ENCODE data around the gene AKAP6. TPM values are rescaled to one million over a fixed set of nuclear protein-coding genes. Genes with fewer than 3 reads are reported as not detected.

Gene AKAP6
- total RNA-seq, 1 donor from 2014 or later, result 158 TPM

GRCh38 chr14:32623300-32624093 is 294.4 kb downstream of the AKAP6 start:
- DNase-seq, result no peak

- DNase-seq, result no peak
Measured at GRCh38 chr14:32625211-32625610, 296.1 kb downstream of the AKAP6 start.

GRCh38 chr14:32627545-32628298 is 298.6 kb downstream of the AKAP6 start:
- no peak for DNase-seq

GRCh38 chr14:32629236-32629635 is 300.1 kb downstream of the AKAP6 start:
- no peak for DNase-seq

DNA sequence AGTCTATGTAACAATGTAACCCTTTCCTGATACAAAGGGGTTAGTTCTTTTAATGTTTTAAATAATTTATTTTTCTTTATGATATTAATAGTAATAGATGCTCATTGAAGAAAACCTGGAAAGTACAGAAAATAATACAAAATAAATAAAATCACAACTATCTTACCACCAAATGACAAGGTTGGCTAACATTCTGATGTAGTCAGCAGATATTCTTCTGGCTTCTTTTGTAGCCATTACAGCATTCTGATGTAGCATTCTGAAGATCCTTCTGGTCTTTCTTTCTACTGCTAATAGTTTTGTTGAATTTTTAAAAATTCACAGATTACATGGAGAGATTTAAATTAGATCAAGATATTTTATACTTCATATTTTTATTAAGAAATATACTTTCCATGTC is 301.6 kb downstream of the AKAP6 start:
- no peak for DNase-seq

- peak; percentile 39 for DNase-seq
Measured at GRCh38 chr14:32633224-32633859, 304.2 kb downstream of the AKAP6 start.

- no peak for DNase-seq
Measured at GRCh38 chr14:32633930-32634329, 304.8 kb downstream of the AKAP6 start.

DNA sequence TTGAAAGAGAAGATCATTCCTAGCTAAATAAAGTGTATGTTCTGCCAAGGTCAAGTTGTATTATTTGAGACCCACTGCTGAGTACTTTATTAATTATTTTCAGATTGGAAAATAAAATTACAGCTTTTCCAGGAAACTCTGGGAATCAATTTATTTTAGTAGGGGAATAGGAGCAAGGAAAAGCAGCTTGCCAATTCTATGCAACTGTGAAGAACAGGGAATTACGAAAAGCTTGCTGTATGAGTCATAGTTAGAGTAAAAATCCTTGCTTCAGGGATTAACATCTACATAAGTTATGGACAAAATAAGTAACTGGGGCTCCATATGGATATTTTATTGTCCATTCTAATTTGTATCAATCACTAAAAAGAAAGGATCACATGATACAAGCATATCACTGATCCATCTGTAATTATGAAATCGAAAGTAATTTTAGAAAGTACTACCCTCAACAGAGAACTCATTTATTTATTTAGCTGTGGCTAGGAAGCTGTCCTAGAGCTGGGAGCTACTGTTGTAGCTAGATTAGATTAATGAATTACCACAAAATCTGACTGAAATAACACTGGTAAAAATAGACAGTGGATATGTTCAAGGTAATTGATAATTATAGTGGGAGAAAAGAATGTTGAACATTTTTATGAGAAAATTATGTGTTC is 306.1 kb downstream of the AKAP6 start:
- no peak for DNase-seq

DNA sequence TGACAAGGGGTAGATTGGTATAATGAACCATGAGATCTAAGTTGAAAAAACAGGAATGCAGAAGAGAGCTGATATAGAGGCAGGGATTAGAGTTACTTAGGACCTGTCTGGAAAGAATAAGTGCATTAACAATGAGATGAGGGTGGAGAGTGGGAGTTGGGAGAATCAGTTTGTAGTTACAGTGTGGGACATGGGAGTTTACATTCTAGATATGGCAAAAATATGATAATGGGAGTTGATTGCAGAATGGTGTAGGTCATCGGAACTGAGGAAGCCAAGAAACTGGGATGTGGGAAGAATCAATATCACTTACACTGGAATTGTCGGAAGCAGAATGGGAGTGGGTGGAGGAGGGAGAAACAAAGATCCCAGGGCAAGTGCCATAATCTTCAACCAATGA is 308.5 kb downstream of the AKAP6 start:
- DNase-seq, result no peak

DNA sequence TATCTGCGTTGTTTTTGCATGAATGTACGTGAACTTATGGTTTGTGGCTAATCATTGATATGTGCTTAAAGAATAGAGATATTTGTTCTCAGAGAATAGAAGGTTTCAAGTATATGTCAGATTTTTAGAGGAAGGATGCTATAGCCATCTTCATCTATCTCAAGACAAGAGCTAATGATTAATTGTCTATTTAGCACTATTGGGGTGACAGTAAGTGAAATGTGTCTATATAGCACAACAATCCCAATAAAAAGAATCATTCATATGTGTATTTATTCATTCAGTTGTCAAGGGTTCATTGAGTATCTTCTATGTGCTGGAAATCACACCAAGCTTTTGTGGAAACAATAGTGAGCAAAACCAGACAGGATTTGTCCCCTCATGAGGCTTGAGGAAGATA is 310.1 kb downstream of the AKAP6 start:
- DNase-seq, result no peak

GRCh38 chr14:32645551-32645950 is 316.5 kb downstream of the AKAP6 start:
- DNase-seq, result no peak

DNA sequence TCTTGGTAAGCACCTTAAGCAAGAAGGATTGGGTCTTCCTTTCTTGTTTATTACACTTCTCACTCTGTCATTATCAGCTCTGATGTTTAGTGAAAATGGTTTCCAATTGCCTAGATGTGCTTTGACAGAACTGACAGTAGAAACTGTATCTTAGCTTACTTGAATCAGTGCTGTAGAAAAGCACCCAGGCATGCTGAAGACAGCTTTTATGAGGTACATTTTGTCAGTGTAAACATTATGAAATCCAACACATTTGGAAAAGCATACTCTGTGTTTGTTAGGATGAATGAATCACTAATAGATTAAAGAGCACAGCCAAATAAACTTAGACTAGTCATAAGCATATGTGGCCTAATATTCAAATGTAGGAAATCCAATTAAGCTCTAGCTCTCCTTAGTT is 319.3 kb downstream of the AKAP6 start:
- DNase-seq, result no peak

DNA sequence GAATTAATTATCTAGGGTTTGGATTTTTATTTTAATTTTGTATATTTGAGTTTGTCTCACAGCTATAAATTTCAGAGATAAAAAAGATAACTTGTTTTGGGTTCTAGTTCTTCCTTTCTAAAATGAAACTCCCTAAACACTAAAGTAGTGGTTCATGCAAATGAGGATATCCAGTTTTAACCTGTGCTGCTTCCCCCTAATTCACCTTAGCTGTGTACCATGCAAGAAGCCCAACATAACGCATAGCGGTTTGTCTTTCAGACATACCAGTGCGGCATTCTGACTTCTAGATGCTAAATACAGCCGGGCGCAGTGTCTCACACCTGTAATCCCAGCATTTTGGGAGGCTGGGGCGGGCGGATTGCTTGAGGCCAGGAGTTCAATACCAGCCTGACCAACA is 320.9 kb downstream of the AKAP6 start:
- no peak for DNase-seq

DNA sequence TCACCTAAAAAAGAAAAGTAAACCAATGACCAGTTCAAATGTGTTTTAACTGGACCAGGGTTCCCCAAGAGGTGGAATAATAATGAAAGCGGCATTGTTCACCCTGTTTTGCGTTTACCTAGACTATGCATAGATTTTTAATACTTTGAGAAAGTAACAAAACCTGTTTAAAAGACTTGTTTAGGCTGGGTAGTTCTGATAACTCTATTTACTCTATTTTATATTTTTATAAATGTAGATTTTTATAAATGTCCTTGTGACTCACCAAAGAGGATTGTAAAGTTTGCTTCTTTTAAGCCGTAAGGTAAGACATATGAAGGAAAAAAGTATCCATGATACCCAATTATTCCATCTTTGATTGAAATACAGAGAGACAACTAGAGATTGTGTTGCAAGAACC is 321.6 kb downstream of the AKAP6 start:
- no peak for DNase-seq

DNA sequence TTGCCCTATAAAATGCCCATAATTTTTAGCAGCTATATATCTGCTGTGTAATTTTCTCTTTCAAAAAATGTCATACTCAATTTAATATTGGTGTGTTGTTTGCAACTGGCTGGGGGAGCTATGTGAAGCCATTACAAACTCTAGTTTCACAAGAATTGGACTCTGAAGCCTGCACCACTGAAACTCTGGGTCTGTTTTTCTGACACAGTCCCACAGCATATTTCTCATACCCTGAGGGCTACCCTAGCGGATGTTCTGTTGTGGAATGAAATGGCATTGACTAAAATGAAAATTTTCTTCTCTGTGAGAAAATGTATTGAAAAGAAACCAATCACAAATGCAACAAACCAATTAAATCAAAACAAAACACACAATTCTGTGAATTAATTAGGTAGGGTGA is 325.0 kb downstream of the AKAP6 start:
- no peak for DNase-seq

DNA sequence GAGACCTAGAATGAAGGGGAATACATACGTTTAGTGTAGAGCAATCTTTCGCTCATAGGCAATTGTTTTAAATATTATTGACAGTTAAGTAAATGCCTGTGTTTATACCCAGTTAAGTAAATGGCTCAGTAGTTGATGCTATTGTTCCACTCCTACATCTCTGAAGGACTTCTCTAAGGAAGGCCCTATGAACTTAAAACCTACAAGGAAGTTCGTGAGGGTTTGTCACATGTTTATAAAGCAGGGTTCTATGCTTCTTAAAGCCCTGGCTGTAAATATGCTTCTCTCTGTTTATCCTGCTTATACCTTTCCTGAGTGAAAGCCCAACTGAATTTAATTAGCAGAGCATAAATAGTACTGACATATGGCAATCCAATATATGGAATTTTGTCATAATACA is 327.5 kb downstream of the AKAP6 start:
- DNase-seq, result no peak

GRCh38 chr14:32657081-32657480 is 328.0 kb downstream of the AKAP6 start:
- peak; percentile 3 for DNase-seq

- DNase-seq, result no peak
Measured at GRCh38 chr14:32661216-32661615, 332.1 kb downstream of the AKAP6 start.

DNA sequence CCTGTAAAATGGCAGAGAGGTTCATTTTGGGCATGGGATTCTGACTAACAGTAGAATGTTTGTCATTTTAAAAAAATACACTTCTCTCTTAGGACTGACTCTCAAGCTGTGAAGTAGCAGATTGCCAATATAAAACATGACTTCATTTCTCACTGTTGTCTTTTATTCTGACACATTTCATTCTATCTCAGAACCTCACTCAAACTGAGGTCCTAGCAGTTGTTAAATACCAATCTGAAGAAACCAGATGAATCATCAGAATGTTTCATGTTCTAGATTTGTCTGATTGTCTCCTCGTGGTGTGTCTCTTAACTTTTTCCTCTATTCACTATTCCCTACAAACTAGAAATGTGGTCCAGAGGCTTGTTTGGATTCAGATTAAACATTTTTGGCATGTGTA is 333.1 kb downstream of the AKAP6 start:
- DNase-seq, result no peak

- no peak for DNase-seq
Measured at GRCh38 chr14:32666308-32666707, 337.2 kb downstream of the AKAP6 start.

DNA sequence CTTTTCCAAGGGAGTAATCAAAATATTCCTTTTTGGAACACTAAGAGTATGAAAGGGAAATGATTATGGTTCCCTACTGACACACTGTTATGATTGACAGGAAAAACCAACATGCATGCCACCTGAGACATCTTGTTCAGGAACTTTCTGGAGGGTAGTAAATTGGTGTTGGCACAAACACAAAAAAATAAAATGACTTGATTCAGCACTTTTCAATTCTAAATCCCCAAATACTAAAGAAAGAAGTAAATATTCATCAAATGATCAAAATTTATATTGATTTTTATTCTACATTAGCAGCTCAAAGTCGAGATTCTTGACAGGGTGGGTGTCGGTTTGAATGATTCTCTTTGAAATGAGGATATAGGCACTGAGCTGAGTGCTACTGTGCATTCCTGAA is 338.2 kb downstream of the AKAP6 start:
- no peak for DNase-seq

DNA sequence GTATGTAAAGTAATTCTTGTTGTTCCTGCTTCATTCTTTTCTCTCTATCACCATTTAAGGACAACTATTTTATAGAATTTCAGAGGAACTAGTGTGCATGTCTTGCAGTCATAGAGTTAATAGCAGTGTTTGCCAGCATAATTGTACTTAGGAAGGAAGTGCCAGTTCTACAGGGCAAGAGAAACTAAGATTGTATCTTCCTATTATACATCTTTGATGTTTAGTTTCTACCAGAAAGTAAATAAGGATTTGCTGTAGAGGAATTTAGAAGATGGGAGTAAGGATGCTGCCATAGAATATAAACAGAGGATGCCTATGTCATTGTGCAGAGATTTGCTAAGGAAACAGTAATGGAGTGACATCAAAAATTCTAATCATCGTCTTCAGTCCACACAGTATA is 338.7 kb downstream of the AKAP6 start:
- DNase-seq, result no peak

DNA sequence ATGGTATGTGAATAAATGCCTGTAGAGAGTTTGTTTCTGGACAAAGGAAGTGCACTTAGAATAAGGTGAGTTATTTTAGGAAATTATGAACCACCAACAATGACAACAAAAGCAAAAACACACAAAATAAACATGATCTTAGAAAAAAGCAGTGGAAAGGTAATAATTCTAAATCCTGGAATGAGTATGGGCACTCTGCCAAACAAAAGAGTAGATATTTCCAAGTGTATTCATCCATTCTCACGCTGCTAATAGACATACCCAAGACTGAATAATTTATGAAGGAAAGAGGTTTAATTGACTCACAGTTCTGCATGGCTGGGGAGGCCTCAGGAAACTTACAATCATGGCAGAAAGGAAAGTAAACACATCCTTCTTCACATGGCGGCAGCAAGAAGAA is 340.3 kb downstream of the AKAP6 start:
- DNase-seq, result no peak

Measured in occipital lobe (tissue), 2 donors.